HCT116 (cell line): ENCODE data around the gene BANF1.

Experiments
- ATF3 ChIP-seq: IDR thresholded peaks from 2 replicates; pipeline ENCODE4 v1.6.1; 2012
- CBX3 ChIP-seq: IDR thresholded peaks from 2 replicates; pipeline ENCODE4 v1.6.1; 2012; ENCODE audit warnings: low read depth
- CEBPB ChIP-seq: IDR thresholded peaks from 2 replicates; pipeline ENCODE4 v1.6.1; 2012; ENCODE audit warnings: low read depth
- CTCF ChIP-seq, 3 experiments: fragments of 200-600 bp in 1 of 3; sonication (generic) in 1 of 3; IDR thresholded peaks in 2 of 3; conservative IDR thresholded peaks in 1 of 3; 2 replicates each; pipeline ENCODE4 v1.5.1; 2012 to 2017; ENCODE audit warnings: low read depth in 2 of 3, low read length in 2 of 3, antibody characterized with exemption in 1 of 3, borderline replicate concordance in 1 of 3, control low read depth in 1 of 3, mild to moderate bottlenecking in 1 of 3, mixed read lengths in 1 of 3, mixed run types in 1 of 3, moderate library complexity in 1 of 3; ENCODE audit not compliant: insufficient read depth in 1 of 3
- EZH2 ChIP-seq: fragments of 200-600 bp; sonication (generic); IDR thresholded peaks from 2 replicates; pipeline ENCODE4 v1.6.1; 2017; ENCODE audit warnings: antibody characterized with exemption, mixed run types
- EZH2phosphoT487 ChIP-seq: fragments of 200-600 bp; IDR thresholded peaks from 2 replicates; pipeline ENCODE4 v1.6.1; 2018; ENCODE audit warnings: antibody characterized with exemption, borderline replicate concordance
- FOSL1 ChIP-seq: IDR thresholded peaks from 2 replicates; pipeline ENCODE4 v1.6.1; 2012; ENCODE audit warnings: low read depth
- POLR2A ChIP-seq: IDR thresholded peaks from 2 replicates; pipeline ENCODE4 v1.7.0; 2011; ENCODE audit warnings: borderline replicate concordance; ENCODE audit not compliant: insufficient read depth, insufficient read length; ENCODE audit errors: extremely low read depth
- POLR2AphosphoS5 ChIP-seq: IDR thresholded peaks from 2 replicates; pipeline ENCODE4 v1.6.1; 2011; ENCODE audit warnings: mild to moderate bottlenecking, low read depth, low read length, moderate library complexity
- RAD21 ChIP-seq: IDR thresholded peaks from 2 replicates; pipeline ENCODE4 v1.6.1; 2012; ENCODE audit warnings: low read depth, mild to moderate bottlenecking
- REST ChIP-seq: IDR thresholded peaks from 2 replicates; pipeline ENCODE4 v1.6.1; 2012; ENCODE audit warnings: low read depth
- SRF ChIP-seq: IDR thresholded peaks from 2 replicates; pipeline ENCODE4 v1.6.1; 2012; ENCODE audit warnings: low read depth
- TF ChIP-seq, protein P1 (sequence below): IDR thresholded peaks from 2 replicates; pipeline ENCODE4 v1.6.1; 2012

- TF ChIP-seq CTCF (IDR thresholded peaks at IDR 0.05 in 2 of 3, conservative IDR thresholded peaks at IDR 0.05 in 1 of 3; ENCODE audit: borderline replicate concordance in 1 of 3, insufficient read depth in 1 of 3, low read depth in 2 of 3, low read length in 2 of 3), result no peak
- TF ChIP-seq EZH2phosphoT487, result no peak
- TF ChIP-seq ATF3, result no peak
- no peak for TF ChIP-seq SRF
- TF ChIP-seq FOSL1, result no peak
- TF ChIP-seq CEBPB, result no peak
- no peak for TF ChIP-seq RAD21
- TF ChIP-seq POLR2A, result no peak
- TF ChIP-seq REST, result no peak
- TF ChIP-seq POLR2AphosphoS5, result no peak
- no peak for TF ChIP-seq EZH2
- TF ChIP-seq, protein P1, sequence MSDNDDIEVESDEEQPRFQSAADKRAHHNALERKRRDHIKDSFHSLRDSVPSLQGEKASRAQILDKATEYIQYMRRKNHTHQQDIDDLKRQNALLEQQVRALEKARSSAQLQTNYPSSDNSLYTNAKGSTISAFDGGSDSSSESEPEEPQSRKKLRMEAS, result no peak
- TF ChIP-seq CBX3, result no peak
Measured at GRCh38 chr11:65954771-65955170, 47.5 kb upstream of the BANF1 start.
